GM21717 (cell line): ENCODE measurements around the gene CERS4.
A peak's percentile ranks its signal among the peaks of the same experiment; 100 is the strongest.
"Not testable (repeated sequence)": the region's sequence is repeated elsewhere in the genome, so short reads cannot be mapped to it uniquely, and the experiment has no call there.

ENCODE experiments used
- ATAC-seq: cut with Tn5 transposase; IDR thresholded peaks from one replicate; pipeline ENCODE4 v1.9.1; 2021; ENCODE audit warnings: mild to moderate bottlenecking, moderate library complexity; ENCODE audit not compliant: unreplicated experiment

CERS4 gene

GRCh38 chr19:8259142-8259921 is 50.2 kb downstream of the CERS4 start:
- ATAC-seq: no peak

- no peak for ATAC-seq
Measured at GRCh38 chr19:8259922-8260247, 50.7 kb downstream of the CERS4 start.

GRCh38 chr19:8261347-8261746 is 52.2 kb downstream of the CERS4 start:
- no peak for ATAC-seq

GRCh38 chr19:8261881-8262280 is 52.7 kb downstream of the CERS4 start:
- no peak for ATAC-seq

GRCh38 chr19:8262431-8262830 is 53.3 kb downstream of the CERS4 start:
- ATAC-seq: no peak

GRCh38 chr19:8264248-8264647 is 55.1 kb downstream of the CERS4 start:
- ATAC-seq: not testable (repeated sequence)

GRCh38 chr19:8265872-8266271 is 56.7 kb downstream of the CERS4 start:
- no peak for ATAC-seq

- no peak for ATAC-seq
Measured at GRCh38 chr19:8269724-8270123, 60.6 kb downstream of the CERS4 start.

- not testable (repeated sequence) for ATAC-seq
Measured at GRCh38 chr19:8276508-8276907, 67.3 kb downstream of the CERS4 start.

- ATAC-seq: not testable (repeated sequence)
Measured at GRCh38 chr19:8291337-8291736, 82.2 kb downstream of the CERS4 start.

- no peak for ATAC-seq
Measured at GRCh38 chr19:8302357-8302691, 93.2 kb downstream of the CERS4 start.

GRCh38 chr19:8302734-8303133 is 93.6 kb downstream of the CERS4 start:
- ATAC-seq: no peak

- no peak for ATAC-seq
Measured at GRCh38 chr19:8304841-8305621, 95.9 kb downstream of the CERS4 start.

GRCh38 chr19:8305798-8306197 is 96.6 kb downstream of the CERS4 start:
- no peak for ATAC-seq

GRCh38 chr19:8306235-8307054 is 97.3 kb downstream of the CERS4 start:
- ATAC-seq: no peak

- ATAC-seq: no peak
Measured at GRCh38 chr19:8307400-8307964, 98.3 kb downstream of the CERS4 start.

- ATAC-seq: peak; percentile 48
Measured at GRCh38 chr19:8307965-8308866, 99.0 kb downstream of the CERS4 start, which contains the start of gene CD320. TSS of gene CD320 (minus strand) at chr19:8308358. CDS start at chr19:8308290, 68 bp downstream.

- no peak for ATAC-seq
Measured at GRCh38 chr19:8308891-8309291, 99.7 kb downstream of the CERS4 start.

- no peak for ATAC-seq
Measured at GRCh38 chr19:8310342-8311055, 101.3 kb downstream of the CERS4 start.
